SJSA1 (cell line): ENCODE measurements around the gene ITGA6. TPM values are rescaled to one million over a fixed set of nuclear protein-coding genes. Genes with fewer than 3 reads are reported as not detected.
A peak's percentile ranks its signal among the peaks of the same experiment; 100 is the strongest.

ENCODE experiments used
- DNase-seq, 2 experiments: peaks; one replicate each; pipeline ENCODE4 v3.0.0-alpha.2; 2015 to 2020; ENCODE audit warnings: low spot score in 2 of 2, low read depth in 1 of 2
- H3K27ac ChIP-seq: fragments of 250-450 bp; sonication (Bioruptor Pico); 2 replicates; pipeline ENCODE4 v1.5.1; 2020; ENCODE audit warnings: mild to moderate bottlenecking, moderate library complexity
- H3K27me3 ChIP-seq: fragments of 250-450 bp; sonication (Bioruptor Pico); replicated peaks from 2 replicates; pipeline ENCODE4 v1.5.1; 2020; ENCODE audit warnings: mild to moderate bottlenecking, moderate library complexity
- H3K36me3 ChIP-seq: fragments of 250-450 bp; sonication (Bioruptor Pico); 2 replicates; pipeline ENCODE4 v1.5.1; 2020; ENCODE audit warnings: mild to moderate bottlenecking
- H3K4me1 ChIP-seq: fragments of 250-450 bp; sonication (Bioruptor Pico); replicated peaks from 2 replicates; pipeline ENCODE4 v1.6.1; 2021; ENCODE audit warnings: mild to moderate bottlenecking
- H3K4me3 ChIP-seq: fragments of 250-450 bp; sonication (Bioruptor Pico); 2 replicates; pipeline ENCODE4 v1.5.1; 2020; ENCODE audit warnings: mild to moderate bottlenecking
- H3K9me3 ChIP-seq: fragments of 250-450 bp; sonication (Bioruptor Pico); replicated peaks from 2 replicates; pipeline ENCODE4 v1.5.1; 2020; ENCODE audit warnings: mild to moderate bottlenecking
- total RNA-seq: library from RNA; depleted of rRNA; stranded (reverse); fragments of >200 nt; shearing (Covaris generic); gene quantifications from 2 replicates; pipeline ENCODE4 v1.2.3, GENCODE V29; 2014

ITGA6 gene
- total RNA-seq, 1 experiment from 2014 or later, result 26.7 TPM

GRCh38 chr2:172428832-172429210, 1.4 kb downstream of the ITGA6 start:
- peak overlapping the region; percentile 74 for H3K4me3 ChIP-seq
- H3K27me3 ChIP-seq, result no peaks in the 10 kb centered on the region
- H3K36me3 ChIP-seq, result no peaks in the 10 kb centered on the region
- no peak for DNase-seq
- no peak overlapping the region for H3K27ac ChIP-seq
- H3K9me3 ChIP-seq, result 0 out of 2 replicates have a peak, but pooled peaks cover 2% of the 10 kb centered on the region
- peaks cover 14% of the 10 kb centered on the region for H3K4me1 ChIP-seq

GRCh38 chr2:172429301-172429968, 2.0 kb downstream of the ITGA6 start:
- H3K4me1 ChIP-seq, result peaks cover 20% of the 10 kb centered on the region
- no peaks in the 10 kb centered on the region for H3K27me3 ChIP-seq
- H3K4me3 ChIP-seq, result peak overlapping the region; percentile 74; the same call in 1 of the 2 replicates
- H3K9me3 ChIP-seq, result 0 out of 2 replicates have a peak, but pooled peaks cover 2% of the 10 kb centered on the region
- DNase-seq, result no peak
- H3K36me3 ChIP-seq, result no peaks in the 10 kb centered on the region; the same call in 1 of the 2 replicates
- no peak overlapping the region for H3K27ac ChIP-seq

- DNase-seq, result no peak
- Histone ChIP-seq H3K27ac (no peak overlapping the region), H3K9me3 (0 out of 2 replicates have a peak, but pooled peaks cover 2% of the 10 kb centered on the region), H3K36me3 (no peaks in the 10 kb centered on the region; the same call in 1 of the 2 replicates), H3K4me1 (peaks cover 26% of the 10 kb centered on the region), H3K27me3 (no peaks in the 10 kb centered on the region), H3K4me3 (no peak overlapping the region)
Observed at GRCh38 chr2:172430027-172430426, 2.6 kb downstream of the ITGA6 start.

GRCh38 chr2:172430678-172431077, 3.3 kb downstream of the ITGA6 start:
- Histone ChIP-seq H3K36me3 (no peaks in the 10 kb centered on the region; the same call in 1 of the 2 replicates), H3K4me1 (peaks cover 29% of the 10 kb centered on the region), H3K9me3 (0 out of 2 replicates have a peak, but pooled peaks cover 2% of the 10 kb centered on the region), H3K27ac (no peak overlapping the region), H3K27me3 (no peaks in the 10 kb centered on the region), H3K4me3 (no peak overlapping the region)
- no peak for DNase-seq

GRCh38 chr2:172431463-172431862, 4.1 kb downstream of the ITGA6 start:
- H3K27me3 ChIP-seq, result no peaks in the 10 kb centered on the region
- no peak overlapping the region for H3K4me3 ChIP-seq
- no peak for DNase-seq
- no peak overlapping the region for H3K27ac ChIP-seq
- H3K9me3 ChIP-seq, result 0 out of 2 replicates have a peak, but pooled peaks cover 2% of the 10 kb centered on the region
- H3K4me1 ChIP-seq, result peaks cover 29% of the 10 kb centered on the region
- no peaks in the 10 kb centered on the region; the same call in 1 of the 2 replicates for H3K36me3 ChIP-seq

- DNase-seq, result no peak
- Histone ChIP-seq H3K27me3 (no peaks in the 10 kb centered on the region), H3K4me3 (no peak overlapping the region), H3K27ac (no peak overlapping the region), H3K4me1 (peaks cover 28% of the 10 kb centered on the region), H3K36me3 (no peaks in the 10 kb centered on the region; the same call in 1 of the 2 replicates), H3K9me3 (0 out of 2 replicates have a peak, but pooled peaks cover 2% of the 10 kb centered on the region)
Observed at GRCh38 chr2:172431993-172432392, 4.6 kb downstream of the ITGA6 start.

GRCh38 chr2:172433144-172433543, 5.8 kb downstream of the ITGA6 start:
- H3K9me3 ChIP-seq, result no peaks in the 10 kb centered on the region
- no peaks in the 10 kb centered on the region; the same call in 1 of the 2 replicates for H3K36me3 ChIP-seq
- H3K27me3 ChIP-seq, result no peaks in the 10 kb centered on the region
- no peak overlapping the region for H3K4me3 ChIP-seq
- H3K27ac ChIP-seq, result no peak overlapping the region
- no peak for DNase-seq
- H3K4me1 ChIP-seq, result peaks cover 29% of the 10 kb centered on the region

GRCh38 chr2:172434821-172435605, 7.6 kb downstream of the ITGA6 start:
- H3K36me3 ChIP-seq, result no peaks in the 10 kb centered on the region; the same call in 1 of the 2 replicates
- H3K9me3 ChIP-seq, result no peaks in the 10 kb centered on the region
- no peak overlapping the region for H3K4me3 ChIP-seq
- peak in 1 of 2 experiments; percentile 50 for DNase-seq
- no peaks in the 10 kb centered on the region for H3K27me3 ChIP-seq
- H3K27ac ChIP-seq, result no peak overlapping the region
- H3K4me1 ChIP-seq, result peaks cover 40% of the 10 kb centered on the region

GRCh38 chr2:172435606-172435911, 8.2 kb downstream of the ITGA6 start:
- Histone ChIP-seq H3K4me1 (peaks cover 42% of the 10 kb centered on the region), H3K27ac (no peak overlapping the region), H3K4me3 (no peak overlapping the region), H3K27me3 (no peaks in the 10 kb centered on the region), H3K36me3 (no peaks in the 10 kb centered on the region; the same call in 1 of the 2 replicates), H3K9me3 (no peaks in the 10 kb centered on the region)
- DNase-seq, result no peak

- Histone ChIP-seq H3K36me3 (no peaks in the 10 kb centered on the region; the same call in 1 of the 2 replicates), H3K9me3 (no peaks in the 10 kb centered on the region), H3K4me3 (no peak overlapping the region), H3K27me3 (no peaks in the 10 kb centered on the region), H3K4me1 (peaks cover 53% of the 10 kb centered on the region), H3K27ac (no peak overlapping the region)
- no peak for DNase-seq
Observed at GRCh38 chr2:172436889-172437288, 9.5 kb downstream of the ITGA6 start.

GRCh38 chr2:172437419-172438341, 10.3 kb downstream of the ITGA6 start:
- Histone ChIP-seq H3K4me1 (peaks cover 59% of the 10 kb centered on the region), H3K27ac (no peak overlapping the region)
- no peak for DNase-seq

GRCh38 chr2:172438741-172439508, 11.5 kb downstream of the ITGA6 start:
- Histone ChIP-seq H3K27ac (peak overlapping the region; percentile 36), H3K27me3 (no peaks in the 10 kb centered on the region), H3K4me1 (peaks cover 59% of the 10 kb centered on the region), H3K9me3 (no peaks in the 10 kb centered on the region), H3K36me3 (no peaks in the 10 kb centered on the region; the same call in 1 of the 2 replicates), H3K4me3 (no peak overlapping the region)
- peak in 1 of 2 experiments; percentile 26 for DNase-seq

More at GRCh38 chr2:172437419-172438341, 10.3 kb downstream of the ITGA6 start:
- Histone ChIP-seq H3K27me3 (no peaks in the 10 kb centered on the region), H3K4me3 (no peak overlapping the region), H3K9me3 (no peaks in the 10 kb centered on the region), H3K36me3 (no peaks in the 10 kb centered on the region; the same call in 1 of the 2 replicates)

GRCh38 chr2:172439509-172439860, 12.1 kb downstream of the ITGA6 start:
- Histone ChIP-seq H3K27ac (peak overlapping the region; percentile 36; the same call in 1 of the 2 replicates), H3K4me1 (peaks cover 53% of the 10 kb centered on the region), H3K9me3 (no peaks in the 10 kb centered on the region), H3K36me3 (no peaks in the 10 kb centered on the region), H3K4me3 (no peak overlapping the region), H3K27me3 (no peaks in the 10 kb centered on the region)
- no peak for DNase-seq
